Activated CD4-positive, CD25-positive, alpha-beta regulatory T cell treated with anti-CD3 and anti-CD28 coated beads, Interleukin-2, amount 50 U/mL, for 24 hours (primary cell): Measurements from ENCODE around the gene CDKL1.

Experiments used
- ATAC-seq, 2 donors: fragments of 150-1000 bp; cut with Tn5 transposase; one replicate each; pipeline ENCODE4 v1.10.0; 2021; ENCODE audit warnings: mild to moderate bottlenecking in 1 of 2, moderate library complexity in 1 of 2

Gene CDKL1

DNA sequence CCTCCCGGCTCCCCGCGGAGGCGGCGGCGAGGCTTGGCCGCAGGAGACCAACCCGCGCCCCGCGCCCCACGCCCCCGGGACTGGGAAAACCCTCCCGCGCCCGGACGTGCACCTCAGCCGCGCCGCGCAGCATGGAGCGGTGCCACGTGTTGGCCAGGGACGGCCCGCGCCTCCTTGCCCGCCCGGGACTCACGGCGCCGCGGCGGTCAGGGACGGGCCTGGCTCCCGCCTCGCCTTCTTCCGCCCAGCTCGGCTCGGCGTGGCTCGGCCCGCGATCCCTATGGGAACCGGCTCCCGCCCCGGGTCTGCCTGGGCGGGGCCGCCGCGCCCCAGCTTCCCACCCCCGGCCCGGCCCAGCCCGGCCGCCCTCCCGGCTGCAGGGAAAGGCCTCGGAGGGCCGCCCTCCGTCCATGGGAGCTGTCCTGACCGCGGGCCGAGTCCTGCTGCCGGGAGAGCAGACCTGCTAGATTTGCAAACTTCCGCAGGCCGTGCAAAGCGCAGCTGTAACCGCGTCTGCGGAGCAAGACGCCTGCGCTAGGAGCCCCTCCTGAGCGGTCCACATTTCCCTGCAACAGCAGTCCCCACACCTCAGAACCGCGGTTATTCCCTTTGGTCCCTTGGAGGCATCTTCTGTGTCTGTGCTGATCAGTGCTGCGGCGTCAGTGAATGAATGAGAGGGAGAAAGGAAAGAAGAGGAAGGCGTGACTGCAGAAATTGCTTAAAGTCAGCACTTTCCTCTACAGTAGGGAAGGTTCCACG is at the start of gene CDKL1:
Gene CDKL1, minus strand, starts transcription at position 251 of the 759 bp plus-strand sequence. CDS start 1,013 bp downstream, outside the sequence.
- ATAC-seq, result peak; percentile 69 to 74

DNA sequence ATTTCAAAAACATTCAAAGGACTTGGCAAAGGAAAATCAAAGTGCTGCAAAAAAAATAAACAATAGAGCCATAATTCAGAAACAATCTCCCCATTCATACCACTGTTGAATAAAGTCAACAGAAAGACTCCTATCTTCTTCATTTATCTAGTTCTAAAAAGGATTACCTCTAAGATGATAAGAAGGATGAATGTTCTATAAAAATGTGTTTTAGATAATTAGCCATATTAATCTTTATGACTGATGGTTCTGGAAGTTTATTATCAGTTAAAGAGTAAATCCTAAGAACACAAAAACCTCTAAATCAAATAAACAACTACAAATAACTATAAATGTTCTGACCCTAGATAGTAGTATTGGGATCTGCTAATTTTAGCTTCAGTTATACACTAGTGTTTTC is 37.8 kb upstream of the CDKL1 start:
- ATAC-seq, result no peak

DNA sequence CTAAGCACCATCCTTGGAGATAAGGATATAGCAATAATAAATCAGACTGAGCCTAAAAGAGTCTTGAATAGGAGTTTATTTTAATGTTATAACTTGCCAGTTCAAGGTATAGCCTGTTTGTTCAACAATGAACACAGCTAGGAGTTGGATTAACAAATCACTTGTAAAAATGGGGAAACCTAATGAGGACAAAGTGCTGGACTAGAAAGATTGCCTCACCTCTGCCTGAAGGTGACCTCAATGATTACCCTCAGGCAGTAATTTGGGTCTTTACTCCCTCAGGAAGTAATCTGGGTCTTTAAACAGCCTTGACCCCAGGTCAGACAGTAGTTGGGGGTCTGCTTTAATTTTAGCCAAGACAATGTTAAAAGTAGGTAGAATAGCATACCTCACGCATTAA is 35.5 kb upstream of the CDKL1 start:
- no peak for ATAC-seq

DNA sequence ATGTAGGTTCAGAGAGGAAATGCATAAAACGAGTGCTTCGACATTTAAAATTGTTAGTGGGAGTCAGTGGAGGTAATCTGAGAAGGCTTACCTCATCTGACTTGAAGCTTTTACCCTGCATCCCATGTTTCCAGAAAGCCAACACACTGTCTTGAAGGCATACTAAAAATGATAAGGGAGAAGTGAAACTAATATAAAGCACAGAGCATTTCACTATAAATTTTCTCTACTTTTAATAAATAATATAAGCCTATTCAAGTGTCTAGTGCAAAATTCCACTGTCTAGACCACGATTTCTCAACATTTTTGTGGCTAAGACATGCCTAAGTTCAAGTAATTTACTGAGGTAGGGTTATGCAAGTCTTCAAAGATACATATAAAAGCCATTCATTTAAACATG is 29.1 kb upstream of the CDKL1 start:
- ATAC-seq, result no peak

DNA sequence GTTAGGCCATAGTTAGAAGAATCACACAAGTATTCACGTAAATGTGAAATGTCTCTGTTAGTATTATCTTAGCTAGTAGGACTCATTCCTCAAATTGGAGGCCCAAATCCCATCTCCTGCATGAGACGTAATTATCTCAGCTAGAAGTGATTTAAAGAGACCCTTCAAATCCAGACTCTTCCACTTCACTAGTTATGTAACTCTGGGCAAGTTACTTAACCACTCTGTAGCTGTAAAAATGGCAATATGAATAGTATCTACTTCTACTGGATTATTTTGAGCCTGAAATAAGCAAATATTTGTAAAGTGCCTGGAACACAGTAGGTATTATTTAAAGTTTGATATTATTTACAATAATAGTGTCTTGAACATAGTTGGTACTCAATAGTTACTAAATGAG is 28.4 kb upstream of the CDKL1 start:
- no peak for ATAC-seq

DNA sequence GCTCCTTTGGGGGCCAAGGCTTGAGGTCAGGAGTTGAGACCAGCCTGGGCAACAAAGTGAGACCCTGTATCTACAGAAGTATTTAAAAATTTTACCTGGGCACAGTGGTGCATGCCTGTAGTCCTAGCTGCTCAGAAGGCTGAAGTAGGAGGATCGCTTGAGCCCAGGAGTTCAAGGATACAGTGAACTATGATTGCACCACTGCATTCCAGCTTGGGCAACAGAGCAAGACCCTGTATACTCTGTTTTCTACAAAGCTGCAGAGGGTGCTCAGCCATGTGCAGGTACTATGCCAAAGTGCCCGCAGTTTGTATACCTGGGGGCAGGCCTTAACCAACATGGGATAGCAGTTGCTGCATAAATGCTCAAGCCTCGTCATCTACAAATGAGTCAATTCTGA is 26.8 kb upstream of the CDKL1 start:
- ATAC-seq, result no peak

DNA sequence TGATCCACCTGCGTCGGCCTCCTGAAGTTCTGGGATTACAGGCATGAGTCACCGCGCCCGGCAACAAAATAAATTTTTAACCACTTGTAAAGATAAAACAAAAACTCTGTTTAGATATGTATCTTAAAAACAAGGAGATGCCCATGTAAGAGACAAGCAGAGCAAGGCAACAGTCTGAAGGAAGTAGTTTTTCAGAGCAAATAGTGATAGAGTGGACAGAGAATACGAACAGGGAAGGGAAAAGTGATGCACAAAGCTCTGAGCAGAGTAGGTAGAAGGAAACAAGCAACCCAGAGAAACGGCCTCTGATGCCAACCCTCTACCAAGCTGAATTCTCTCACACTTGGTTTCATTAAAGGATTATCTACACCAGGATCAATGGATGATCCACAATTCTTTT is 24.8 kb upstream of the CDKL1 start:
- ATAC-seq, result no peak

DNA sequence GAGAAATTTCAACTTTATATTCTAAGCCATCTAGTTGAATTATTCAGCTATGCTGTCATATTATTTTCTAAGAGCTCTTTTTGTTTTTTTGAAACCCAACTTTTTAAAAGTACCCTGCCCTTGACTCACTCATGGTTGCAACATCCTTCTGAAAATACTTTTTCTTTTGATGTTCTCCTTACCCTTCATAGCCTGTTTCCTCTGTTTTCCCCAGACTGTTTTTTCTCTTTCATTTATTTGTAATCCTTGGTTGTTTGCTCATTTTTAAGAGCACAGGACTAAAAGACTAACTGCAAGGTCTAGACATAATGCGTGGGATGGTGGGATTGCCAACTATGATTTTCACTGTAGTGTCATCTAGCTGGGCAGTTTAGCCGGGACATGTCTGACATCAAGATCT is 21.2 kb upstream of the CDKL1 start:
- no peak for ATAC-seq

DNA sequence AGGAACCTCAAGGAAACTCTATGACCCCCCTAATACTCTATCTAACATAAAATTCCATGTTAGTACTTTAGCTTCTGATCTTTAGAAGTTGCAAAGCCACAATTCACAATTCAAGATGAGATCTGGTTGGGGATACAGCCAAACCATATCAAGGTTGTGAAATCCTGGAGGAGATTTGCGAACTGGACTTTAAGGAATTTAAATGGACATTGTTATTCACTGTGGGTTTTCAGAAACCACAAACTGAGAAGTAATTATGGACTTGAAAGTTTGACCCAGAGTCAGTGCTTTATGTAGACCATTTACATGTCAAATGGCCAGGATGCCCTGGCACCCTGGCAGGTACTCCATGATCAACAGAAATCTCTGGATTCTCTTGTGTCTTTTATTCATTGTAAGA is 14.2 kb upstream of the CDKL1 start:
- ATAC-seq, result no peak

DNA sequence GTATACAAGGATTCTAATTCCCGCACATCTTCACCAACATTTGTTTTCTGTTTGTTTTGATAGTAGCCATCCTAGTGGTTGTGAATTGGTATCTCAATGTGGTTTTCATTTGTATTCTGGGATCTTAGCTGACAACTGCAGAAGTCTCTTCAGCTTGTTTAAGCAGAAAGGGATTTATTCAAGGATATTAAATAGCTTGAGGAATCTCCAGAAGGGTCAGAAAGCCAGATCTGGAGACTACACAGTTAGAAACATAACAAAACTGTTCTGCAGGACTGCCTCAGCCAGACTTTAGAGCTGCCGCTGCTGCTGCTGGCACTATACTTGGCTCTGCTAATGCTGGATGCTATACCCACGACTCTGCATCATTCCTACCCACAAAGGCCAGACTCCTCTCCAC is 13.4 kb upstream of the CDKL1 start:
- no peak for ATAC-seq

DNA sequence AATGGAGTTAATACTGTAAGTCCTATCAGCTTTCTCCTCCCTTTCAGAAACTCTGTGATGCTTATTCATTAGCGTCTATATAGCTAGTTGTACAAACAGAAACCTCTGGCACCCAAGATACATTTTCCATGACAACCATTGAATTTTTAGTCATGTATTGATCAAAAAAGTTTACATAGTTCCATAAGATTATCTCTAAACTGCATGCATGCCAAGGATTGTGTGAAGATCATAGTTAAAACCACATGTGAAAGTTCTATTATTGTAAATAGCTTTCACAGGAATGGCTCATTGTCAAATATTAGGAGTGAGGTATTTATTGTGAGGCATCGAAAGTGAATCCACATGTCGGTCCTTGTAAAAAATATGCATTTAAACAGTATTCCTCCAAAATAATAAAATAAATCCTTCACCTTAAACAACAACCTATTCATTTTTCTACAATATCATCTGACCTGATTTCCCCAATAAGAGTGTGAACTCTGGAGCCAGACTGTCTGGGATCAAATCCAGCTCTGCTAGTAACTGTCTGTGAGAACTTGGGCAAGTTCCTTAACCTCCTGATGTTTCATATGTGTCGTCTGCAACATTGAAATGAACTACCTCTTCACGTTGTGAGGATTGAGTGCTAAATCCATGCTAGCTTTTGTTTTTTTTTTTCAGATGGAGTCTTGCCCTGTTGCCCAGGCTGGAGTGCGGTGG is 10.6 kb upstream of the CDKL1 start:
- ATAC-seq, result no peak

DNA sequence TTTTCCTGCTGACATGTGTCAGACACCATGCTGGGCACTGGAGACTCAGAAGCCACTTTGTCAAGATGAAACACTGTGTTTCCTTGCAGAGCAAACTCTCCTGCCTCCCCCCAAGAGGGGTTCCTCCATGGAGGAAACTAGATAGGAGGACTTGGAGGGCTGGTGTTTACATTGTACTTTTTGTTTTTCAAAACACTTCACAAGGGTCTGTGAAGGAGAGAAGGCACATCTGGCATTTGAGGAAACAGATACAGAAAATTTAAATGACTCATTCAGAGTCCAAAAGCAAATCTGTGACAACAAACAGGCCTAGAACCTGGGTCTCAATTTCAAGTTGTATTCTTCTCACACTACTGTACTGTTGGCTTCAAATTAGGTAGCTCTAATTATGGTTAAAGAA is 6.7 kb upstream of the CDKL1 start:
- no peak for ATAC-seq

DNA sequence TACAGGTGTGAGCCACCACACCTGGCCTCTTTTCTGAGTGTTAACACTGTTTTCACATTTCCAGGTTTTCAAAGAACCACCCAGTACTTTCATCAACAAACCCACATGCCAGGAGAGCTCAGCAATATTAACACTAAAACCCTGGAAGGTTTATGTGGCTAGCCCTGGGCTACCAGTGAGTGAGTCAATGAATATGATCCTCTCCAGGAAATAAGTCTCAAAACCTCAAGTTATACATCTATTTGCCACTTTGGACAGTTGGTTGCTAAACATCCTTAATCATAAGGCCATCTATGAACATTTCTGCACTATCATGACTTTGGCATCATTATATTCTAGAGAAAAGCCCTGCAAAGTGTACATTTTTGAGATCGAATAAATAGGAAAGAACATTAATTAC is 6.3 kb upstream of the CDKL1 start:
- no peak for ATAC-seq

DNA sequence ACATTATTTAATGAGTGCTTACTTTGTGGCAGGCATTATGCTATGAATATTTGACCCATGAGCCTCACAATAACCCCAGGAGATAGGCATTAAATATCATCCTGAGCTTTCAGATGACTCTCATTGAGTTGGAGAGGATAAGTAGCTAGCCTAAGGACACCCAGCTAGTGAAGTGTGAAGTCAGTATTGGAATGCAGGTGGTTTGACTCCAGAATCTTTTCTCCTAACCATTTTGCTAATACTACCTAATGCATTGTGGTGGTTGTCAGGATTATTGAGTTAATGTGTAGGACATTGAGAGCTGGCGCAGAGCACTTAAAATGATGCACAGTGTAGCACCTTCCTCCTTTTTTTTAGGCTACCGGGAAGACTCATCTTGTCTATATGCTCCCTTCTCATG is 3.8 kb upstream of the CDKL1 start:
- ATAC-seq, result no peak

DNA sequence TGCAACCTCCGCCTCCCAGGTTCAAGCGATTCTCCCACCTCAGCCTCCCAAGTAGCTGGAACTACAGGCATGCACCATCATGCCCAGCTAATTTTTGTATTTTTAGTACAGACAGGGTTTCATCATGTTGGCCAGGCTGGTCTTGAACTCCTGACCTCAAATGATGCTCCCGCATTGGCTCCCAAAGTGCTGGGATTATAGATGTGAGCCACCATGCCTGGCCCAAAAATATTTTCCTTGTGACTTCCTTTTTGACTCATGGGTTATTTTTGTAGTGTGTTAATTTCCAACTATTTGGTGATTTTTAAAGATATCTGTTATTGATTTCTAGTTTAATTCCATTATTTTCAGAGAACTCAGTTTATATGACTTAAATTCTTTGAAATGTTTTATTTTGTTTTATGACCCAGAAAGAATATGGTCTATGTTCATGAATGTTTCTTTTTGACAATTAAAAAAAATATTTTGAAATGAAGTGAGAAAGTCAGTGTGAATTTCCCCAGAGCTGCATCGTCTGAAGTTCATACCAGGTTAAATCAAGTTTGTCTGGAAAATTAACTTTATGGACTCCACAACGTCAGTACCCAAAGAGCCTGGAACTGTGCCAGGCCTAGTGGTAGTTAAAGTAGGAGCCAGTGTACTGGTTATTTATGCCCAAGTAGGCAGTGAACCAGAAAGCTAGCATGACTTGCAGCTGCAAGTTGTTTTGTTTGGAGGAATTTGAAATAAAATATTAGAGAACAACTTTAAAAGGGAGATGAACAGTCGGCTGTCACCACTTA is 2.8 kb upstream of the CDKL1 start:
- ATAC-seq, result no peak

DNA sequence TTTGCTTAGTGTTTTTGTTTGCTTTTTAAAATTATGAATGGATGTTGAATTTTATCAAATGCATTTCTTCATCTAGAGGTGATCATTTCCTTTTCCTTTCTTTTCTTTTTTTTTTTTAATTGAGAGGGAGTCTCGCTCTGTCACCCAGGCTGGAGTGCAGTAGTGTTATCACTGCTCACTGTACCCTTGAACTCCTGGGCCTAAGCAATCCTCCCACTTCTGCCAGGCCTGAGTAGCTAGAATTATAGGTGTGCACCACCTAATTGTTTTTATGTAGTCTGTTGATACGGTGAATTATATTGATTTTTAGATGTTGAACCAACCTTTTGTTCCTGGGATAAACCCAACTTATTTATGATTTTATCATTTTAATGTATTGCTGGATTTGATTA is 1.5 kb upstream of the CDKL1 start:
- no peak for ATAC-seq

DNA sequence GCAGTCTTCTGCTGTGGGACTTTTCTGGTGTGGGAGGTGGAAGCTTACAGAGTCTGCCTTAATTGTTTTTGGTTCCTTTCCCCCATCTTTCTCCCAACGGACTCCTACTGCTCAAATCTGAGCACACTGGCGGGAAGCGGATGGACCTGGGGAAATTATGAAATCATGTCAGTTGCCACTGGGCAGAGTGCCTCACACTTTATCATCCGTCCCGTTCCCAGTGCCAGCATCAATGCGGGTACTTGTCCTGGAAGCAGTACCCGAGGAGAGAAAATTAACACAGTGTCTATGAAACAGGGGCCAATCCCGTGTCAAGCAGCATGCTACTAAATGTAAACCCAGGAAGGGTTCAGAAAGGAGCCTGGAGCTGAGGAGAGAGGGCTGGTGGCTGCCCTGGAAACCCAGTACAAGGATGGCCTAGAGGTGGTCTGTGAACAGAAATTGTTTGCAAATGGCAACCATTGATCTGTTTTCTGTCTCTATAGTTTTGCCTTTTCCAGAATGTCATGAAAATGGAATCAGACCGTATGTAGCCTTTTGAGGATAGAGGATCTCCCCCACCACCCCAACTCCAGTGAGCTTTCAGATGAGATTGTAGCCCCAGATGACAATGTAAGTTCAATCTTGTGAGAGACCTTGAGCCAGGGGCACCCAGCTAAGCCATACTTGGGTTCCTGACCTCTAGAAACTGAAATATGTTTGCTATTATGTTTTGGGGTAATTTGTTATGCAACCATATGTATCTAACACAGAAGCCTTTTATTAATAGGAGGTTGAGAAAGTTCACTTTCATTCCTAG is 908 bp upstream of the CDKL1 start:
- no peak for ATAC-seq

DNA sequence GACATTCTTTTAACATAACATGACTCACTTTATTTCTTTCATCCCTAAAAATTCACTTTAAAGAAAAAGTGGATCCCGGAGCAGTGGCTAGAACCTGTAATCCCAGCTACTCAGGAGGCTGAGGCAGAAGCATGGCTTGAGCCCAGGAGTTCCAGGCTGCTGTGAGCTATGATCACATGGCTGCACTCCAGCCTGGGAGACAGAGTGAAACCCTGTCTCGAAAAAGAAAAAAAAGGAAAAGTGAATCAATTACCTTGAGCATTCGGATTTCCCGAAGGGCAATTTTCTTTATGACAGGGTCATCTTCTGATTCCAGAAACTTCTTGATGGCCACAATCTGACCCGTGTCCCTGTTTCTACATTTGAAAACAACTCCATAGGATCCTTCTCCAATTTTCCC is 1.2 kb downstream of the CDKL1 start:
- no peak for ATAC-seq

DNA sequence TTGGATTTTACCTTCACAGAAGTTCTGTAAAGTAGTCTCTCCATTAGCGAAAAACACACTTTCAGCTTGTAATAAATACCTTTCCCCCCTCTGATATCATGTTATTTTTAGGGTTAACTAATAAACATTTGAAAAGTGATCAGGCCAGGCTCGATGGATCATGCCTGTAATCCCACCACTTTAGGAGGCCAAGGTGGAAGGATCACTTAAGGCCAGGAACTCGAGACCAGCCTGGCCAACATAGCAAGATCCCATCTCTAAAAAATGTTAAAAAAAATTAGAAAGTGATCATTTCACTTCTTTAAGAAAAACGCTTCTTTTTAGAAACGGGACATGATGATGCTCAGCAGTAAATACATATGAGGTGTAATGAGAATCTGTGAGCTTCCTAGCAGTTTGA is 2.0 kb downstream of the CDKL1 start:
- ATAC-seq, result no peak

DNA sequence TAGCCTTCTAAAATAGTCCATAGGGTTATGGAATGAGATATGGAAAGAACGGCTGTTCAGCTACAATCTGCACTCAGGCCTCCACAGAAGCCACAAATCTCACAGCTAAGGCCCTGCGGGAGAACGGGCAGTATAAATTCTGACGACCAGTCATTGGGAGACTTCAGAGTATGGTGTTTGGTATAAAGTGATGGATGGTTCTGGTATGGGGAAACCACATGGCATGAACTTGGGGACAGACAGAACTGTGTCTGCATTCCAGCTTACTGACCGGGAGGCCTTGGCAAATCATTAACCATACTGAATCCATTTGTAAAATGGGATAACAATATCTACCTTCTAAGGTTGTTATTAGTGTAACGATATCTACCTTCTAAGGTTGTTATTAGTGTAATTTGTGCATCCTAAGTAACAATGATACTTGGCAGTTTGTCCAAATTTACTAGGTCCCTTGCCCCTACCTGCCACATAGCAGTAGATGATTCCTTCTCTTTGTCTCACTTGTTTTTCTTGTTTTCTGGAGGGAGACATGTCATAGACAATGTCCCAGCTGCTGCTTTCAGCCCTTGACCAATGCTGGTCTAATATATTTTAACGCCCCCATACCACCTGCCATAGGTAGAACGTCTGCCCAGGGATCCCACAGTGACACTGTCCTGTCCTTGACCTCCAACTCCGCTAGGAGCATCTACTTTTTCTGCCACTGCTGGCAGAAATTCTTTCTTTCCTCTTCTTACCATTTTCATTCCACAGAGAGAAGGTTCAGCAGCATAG is 6.8 kb downstream of the CDKL1 start:
- no peak for ATAC-seq

DNA sequence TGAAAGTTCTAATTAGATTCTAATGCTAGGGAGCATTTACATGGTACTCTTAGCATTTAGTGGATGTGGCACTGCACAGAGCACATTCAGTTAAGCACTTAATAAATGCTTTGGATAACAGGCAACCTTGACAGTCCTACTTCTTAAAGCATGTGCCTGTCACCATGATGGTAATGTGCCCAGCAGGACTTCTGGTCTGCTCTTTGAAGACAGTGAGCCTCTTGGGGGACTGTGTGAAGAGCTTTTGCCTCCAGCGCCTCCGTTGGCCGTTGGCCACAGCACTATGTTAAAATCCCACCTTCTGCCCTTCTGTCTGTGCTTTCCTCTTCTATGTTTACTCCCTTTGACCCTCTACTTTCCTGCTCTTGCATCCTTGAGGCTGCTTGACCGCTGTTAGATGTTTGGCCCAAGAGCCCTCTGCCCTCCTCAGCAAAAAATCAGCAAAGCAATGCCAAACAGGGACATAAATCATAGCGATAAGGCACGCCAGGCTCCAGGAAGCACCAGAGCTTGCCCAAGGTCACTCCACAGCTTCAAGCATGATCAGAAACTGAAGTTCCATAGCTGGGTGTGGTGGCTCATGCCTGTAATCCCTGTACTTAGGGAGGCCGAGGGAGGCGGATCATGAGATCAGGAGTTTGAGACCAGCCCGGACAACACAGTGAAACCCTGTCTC is 8.3 kb downstream of the CDKL1 start:
- ATAC-seq, result no peak

DNA sequence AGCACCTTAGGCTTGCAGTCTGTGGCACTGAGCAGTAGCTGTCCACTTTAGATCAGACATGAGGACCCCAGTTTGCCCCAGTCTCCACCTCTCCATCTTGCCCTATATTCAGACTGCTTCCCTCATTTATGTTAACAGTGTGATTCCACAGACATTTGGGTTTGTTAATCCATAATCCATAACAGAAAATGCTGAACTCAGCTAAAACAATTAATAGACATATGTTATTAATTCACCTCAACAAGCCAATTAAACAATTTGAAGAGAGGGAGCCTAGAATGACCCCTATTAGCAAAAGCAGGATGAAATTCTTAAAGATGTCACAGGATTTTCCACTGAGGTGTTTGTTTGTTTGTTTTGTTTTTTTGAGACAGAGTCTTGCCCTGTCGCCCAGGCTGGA is 9.1 kb downstream of the CDKL1 start:
- no peak for ATAC-seq
